Mesothelial cell of epicardium (in vitro differentiated cells): ENCODE data around the gene PEX11B. TPM values are rescaled to one million over a fixed set of nuclear protein-coding genes. Genes with fewer than 3 reads are reported as not detected.

Experiments
- DNase-seq, 2 experiments: peaks; one replicate each; pipeline ENCODE4 v3.0.0; 2021; ENCODE audit warnings: low spot score in 2 of 2; ENCODE audit not compliant: unreplicated experiment in 2 of 2
- H3K27ac Mint-ChIP-seq: 2 replicates; pipeline ENCODE4 v1.8.0; 2021; ENCODE audit warnings: mixed read lengths
- H3K27me3 Mint-ChIP-seq: 2 replicates; pipeline ENCODE4 v1.8.0; 2021; ENCODE audit warnings: low read depth, mixed read lengths
- H3K36me3 Mint-ChIP-seq: 2 replicates; pipeline ENCODE4 v1.8.0; 2021; ENCODE audit warnings: mixed read lengths
- H3K4me1 Mint-ChIP-seq: 2 replicates; pipeline ENCODE4 v1.8.0; 2021; ENCODE audit warnings: mixed read lengths
- H3K4me3 Mint-ChIP-seq: 2 replicates; pipeline ENCODE4 v1.8.0; 2021; ENCODE audit warnings: mild to moderate bottlenecking, moderate library complexity, mixed read lengths
- H3K9me3 Mint-ChIP-seq: 2 replicates; pipeline ENCODE4 v1.8.0; 2021; ENCODE audit warnings: mixed read lengths
- total RNA-seq: library from RNA; stranded (reverse); gene quantifications from 3 replicates; pipeline ENCODE4 v1.2.1, GENCODE V29; 2021
- TF ChIP-seq, protein P1 (sequence below): fragments of 200-600 bp; sonication (generic); IDR thresholded peaks from one replicate; pipeline ENCODE4 v1.5.0; 2021; ENCODE audit warnings: antibody characterized with exemption; ENCODE audit not compliant: unreplicated experiment

Gene PEX11B
- total RNA-seq, 1 donor from 2014 or later = 26.8 TPM

DNA sequence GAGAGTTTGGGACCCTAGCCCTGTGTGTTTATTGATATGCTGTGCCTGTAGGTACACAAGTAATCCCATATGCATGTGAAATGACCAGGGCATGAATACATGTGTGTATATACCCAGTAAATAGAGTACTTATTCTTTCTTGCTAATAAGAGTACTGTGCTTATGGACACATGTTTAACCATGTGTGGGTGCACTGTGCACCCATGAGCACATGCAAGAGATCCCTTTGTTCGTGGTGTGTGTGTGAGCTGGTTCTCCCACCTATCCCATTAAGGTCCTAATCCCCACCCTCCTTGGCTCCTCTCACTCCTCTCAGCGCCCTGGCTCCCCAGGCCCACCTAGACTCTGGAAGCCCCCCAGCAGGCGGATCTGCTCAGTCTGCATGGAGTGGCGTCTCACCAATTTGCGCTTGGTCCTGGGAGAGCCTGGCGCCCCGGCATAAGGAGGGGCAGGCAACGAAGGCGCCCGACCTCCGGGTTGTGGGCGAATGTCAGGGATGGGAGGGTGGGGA, 41.5 kb upstream of the PEX11B start:
- H3K27me3 Mint-ChIP-seq = peaks cover 64% of the 10 kb centered on the region
- no peak overlapping the region for H3K27ac Mint-ChIP-seq
- peaks cover 55% of the 10 kb centered on the region for H3K4me1 Mint-ChIP-seq

DNA sequence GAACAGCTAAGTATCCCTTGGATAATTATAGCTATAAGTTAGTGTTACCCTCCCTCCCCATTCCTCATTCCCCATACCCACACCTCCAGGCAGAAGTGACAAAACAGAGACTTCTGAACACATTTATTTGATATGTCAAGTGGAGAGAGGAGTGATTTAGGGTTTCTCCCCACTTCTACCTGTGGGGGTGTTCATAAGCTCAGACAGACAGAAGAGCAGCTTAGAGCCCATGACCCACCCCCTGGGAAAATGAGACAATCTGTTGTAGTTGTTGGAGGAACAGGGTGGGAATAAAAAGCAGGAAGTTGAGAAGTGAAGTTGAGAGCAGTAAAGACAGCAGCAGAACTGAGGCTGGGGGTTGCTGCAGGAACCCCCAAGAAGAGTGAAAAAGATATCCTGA, 40.8 kb upstream of the PEX11B start:
- Mint-ChIP-seq H3K4me3 (peak overlapping the region; percentile 86), H3K4me1 (peaks cover 55% of the 10 kb centered on the region), H3K9me3 (no peaks in the 10 kb centered on the region), H3K27me3 (peaks cover 70% of the 10 kb centered on the region), H3K27ac (no peak overlapping the region), H3K36me3 (no peaks in the 10 kb centered on the region)
- no peak for DNase-seq
- TF ChIP-seq, protein P1, sequence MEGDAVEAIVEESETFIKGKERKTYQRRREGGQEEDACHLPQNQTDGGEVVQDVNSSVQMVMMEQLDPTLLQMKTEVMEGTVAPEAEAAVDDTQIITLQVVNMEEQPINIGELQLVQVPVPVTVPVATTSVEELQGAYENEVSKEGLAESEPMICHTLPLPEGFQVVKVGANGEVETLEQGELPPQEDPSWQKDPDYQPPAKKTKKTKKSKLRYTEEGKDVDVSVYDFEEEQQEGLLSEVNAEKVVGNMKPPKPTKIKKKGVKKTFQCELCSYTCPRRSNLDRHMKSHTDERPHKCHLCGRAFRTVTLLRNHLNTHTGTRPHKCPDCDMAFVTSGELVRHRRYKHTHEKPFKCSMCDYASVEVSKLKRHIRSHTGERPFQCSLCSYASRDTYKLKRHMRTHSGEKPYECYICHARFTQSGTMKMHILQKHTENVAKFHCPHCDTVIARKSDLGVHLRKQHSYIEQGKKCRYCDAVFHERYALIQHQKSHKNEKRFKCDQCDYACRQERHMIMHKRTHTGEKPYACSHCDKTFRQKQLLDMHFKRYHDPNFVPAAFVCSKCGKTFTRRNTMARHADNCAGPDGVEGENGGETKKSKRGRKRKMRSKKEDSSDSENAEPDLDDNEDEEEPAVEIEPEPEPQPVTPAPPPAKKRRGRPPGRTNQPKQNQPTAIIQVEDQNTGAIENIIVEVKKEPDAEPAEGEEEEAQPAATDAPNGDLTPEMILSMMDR = no peak

More for the DNA sequence above, 41.5 kb upstream of the PEX11B start:
- DNase-seq = no peak
- Mint-ChIP-seq H3K9me3 (no peaks in the 10 kb centered on the region), H3K36me3 (no peaks in the 10 kb centered on the region), H3K4me3 (peak overlapping the region; percentile 86)
- TF ChIP-seq, protein P1 = no peak

DNA sequence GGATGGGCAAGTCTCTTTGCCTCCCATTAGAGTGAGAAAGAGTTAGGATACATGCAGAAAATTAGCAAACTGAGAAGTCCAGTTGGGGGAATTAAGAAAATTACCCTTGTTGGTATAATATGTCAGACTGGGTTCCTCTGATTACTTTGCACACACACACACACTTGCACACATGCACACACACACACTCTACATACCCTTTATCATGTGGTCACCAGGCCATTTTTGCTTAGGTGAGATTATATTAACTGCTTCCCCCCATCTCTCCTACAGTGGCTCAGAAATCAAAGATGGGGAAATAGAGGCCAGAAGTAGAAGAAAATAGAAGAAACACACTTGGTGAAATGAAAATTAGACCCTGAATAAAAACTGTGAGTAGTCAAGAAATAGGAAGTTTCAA, 40.2 kb upstream of the PEX11B start:
- peaks cover 74% of the 10 kb centered on the region for H3K27me3 Mint-ChIP-seq
- TF ChIP-seq, protein P1 = no peak
- no peak for DNase-seq
- H3K4me3 Mint-ChIP-seq = no peak overlapping the region
- no peaks in the 10 kb centered on the region for H3K9me3 Mint-ChIP-seq
- no peak overlapping the region for H3K27ac Mint-ChIP-seq
- H3K4me1 Mint-ChIP-seq = peaks cover 51% of the 10 kb centered on the region
- no peaks in the 10 kb centered on the region for H3K36me3 Mint-ChIP-seq

DNA sequence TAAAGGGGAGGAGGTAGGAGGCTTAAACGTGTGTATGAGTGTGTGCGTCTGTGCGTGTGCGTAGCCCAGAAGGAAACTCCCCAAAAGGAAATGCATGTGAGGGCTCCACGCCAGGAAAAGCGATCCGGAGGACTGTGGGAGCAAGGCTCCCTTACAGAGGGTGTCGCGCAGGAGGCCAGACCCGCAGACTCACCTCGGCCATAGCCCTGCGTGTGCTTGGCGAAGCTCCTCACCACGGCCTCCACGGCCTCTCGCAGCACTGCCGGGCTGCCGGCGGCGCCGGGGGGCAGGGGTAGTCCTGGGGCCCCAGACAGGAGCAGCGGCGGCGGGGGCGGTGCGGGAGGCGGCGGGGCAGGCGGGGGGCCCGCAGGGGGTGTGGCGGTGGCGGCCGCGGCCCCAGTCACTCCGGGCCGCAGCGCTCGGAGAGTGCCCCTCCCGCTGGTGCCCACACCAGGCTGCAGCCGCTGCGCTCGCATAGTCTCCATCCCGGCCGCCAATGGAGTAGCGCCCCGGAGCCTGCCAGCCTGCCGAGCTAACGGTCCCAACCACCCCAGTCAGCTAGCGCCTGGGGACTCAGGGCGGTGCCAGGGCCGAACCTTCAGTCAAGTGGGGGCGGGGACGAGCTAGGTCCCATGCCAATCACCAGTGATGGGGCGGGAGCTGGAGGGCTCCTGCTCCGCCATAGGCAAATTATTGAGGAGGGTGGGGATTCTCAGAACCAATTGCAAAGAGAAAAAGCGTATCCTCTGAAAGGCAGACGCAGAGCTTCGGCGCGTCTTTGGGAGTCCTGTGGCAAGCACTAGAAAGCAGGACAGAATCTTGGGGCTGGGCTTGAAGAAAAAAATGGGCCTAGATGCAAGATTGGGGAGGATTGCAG, 39.2 kb upstream of the PEX11B start, which contains the start of gene LIX1L:
Gene LIX1L (minus strand): TSS at position 575 of the 877 bp plus-strand sequence. CDS start 90 bp downstream, at position 485.
- no peaks in the 10 kb centered on the region for H3K9me3 Mint-ChIP-seq
- no peaks in the 10 kb centered on the region for H3K36me3 Mint-ChIP-seq
- H3K27me3 Mint-ChIP-seq = peaks cover 74% of the 10 kb centered on the region
- H3K4me3 Mint-ChIP-seq = peak within 1 kb of the TSS; percentile 80
- peak; percentile 81 to 92 for DNase-seq
- H3K4me1 Mint-ChIP-seq = peaks cover 41% of the 10 kb centered on the region
- TF ChIP-seq, protein P1 = no peak
- H3K27ac Mint-ChIP-seq = peak within 1 kb of the TSS; percentile 82

DNA sequence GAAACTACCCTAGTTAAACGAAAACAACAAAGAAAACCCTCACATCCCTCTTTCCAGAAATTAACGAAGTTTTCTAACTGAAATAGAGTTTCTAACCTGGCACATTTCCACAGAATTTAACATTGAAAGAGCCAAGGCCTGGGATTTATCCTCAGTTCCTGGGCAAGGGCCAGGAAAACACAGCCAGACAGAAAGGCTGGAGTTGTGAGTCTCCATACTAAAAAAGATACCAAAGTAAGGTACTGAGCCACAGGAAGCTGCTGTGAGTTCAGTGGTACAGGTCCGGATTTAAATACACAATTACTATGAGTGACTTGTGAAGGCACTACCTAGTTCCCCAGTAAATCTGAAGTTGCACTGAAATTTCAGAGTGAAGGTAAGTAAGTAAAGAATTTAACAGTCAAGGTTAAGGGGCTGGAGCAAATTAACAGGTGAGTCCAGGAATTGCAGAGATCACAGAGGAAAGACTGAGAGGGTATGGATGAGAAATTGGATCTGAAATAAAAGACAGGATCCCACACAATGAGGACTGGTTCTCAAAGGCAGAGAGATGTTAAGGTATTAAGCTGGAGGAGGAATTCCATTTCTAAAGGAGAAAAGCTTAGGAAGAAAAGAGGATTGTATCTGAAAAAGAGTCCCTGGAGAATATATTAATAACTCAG, 38.4 kb upstream of the PEX11B start:
- TF ChIP-seq, protein P1 = no peak
- Mint-ChIP-seq H3K9me3 (no peaks in the 10 kb centered on the region), H3K27me3 (peaks cover 68% of the 10 kb centered on the region), H3K4me1 (peaks cover 35% of the 10 kb centered on the region), H3K36me3 (no peaks in the 10 kb centered on the region), H3K27ac (peak overlapping the region; percentile 82), H3K4me3 (peak overlapping the region; percentile 80)
- DNase-seq = no peak
